ENCODE measurements around the gene SCD.
"Not testable (repeated sequence)": the region's sequence is repeated elsewhere in the genome, so short reads cannot be mapped to it uniquely, and the experiment has no call there.

SCD gene

GRCh38 chr10:100346765-100347567, at the start of gene SCD:
TSS of gene SCD (plus strand) at chr10:100347233. CDS start at chr10:100347505, 272 bp downstream.
- DNase-seq (ENCODE audit: low read depth in 2 of 2) = peak; percentile 76 to 77

GRCh38 chr10:100297242-100297641, 49.8 kb upstream of the SCD start:
- no peak for DNase-seq (ENCODE audit: low read depth in 2 of 2)

GRCh38 chr10:100301123-100301522, 45.9 kb upstream of the SCD start:
- DNase-seq (ENCODE audit: low read depth in 2 of 2) = not testable (repeated sequence)

GRCh38 chr10:100303724-100304319, 43.2 kb upstream of the SCD start:
- DNase-seq (ENCODE audit: low read depth in 2 of 2) = no peak

GRCh38 chr10:100304414-100304813, 42.6 kb upstream of the SCD start:
- no peak for DNase-seq (ENCODE audit: low read depth in 2 of 2)

- DNase-seq (ENCODE audit: low read depth in 2 of 2) = no peak
These were observed 40.2 kb upstream of the SCD start for GRCh38 chr10:100306861-100307260.

- DNase-seq (ENCODE audit: low read depth in 2 of 2) = no peak
These were observed 39.3 kb upstream of the SCD start for GRCh38 chr10:100307684-100308083.

GRCh38 chr10:100311298-100311697, 35.7 kb upstream of the SCD start:
- DNase-seq (ENCODE audit: low read depth in 2 of 2) = no peak

- DNase-seq (ENCODE audit: low read depth in 2 of 2) = no peak
These were observed 31.4 kb upstream of the SCD start for GRCh38 chr10:100315615-100316014.

GRCh38 chr10:100318207-100318606, 28.8 kb upstream of the SCD start:
- DNase-seq (ENCODE audit: low read depth in 2 of 2) = no peak

- no peak for DNase-seq (ENCODE audit: low read depth in 2 of 2)
These were observed 27.2 kb upstream of the SCD start for GRCh38 chr10:100319707-100320402.

- no peak for DNase-seq (ENCODE audit: low read depth in 2 of 2)
These were observed 21.9 kb upstream of the SCD start for GRCh38 chr10:100325158-100325557.

- no peak for DNase-seq (ENCODE audit: low read depth in 2 of 2)
These were observed 19.9 kb upstream of the SCD start for GRCh38 chr10:100327007-100327717.

- no peak for DNase-seq (ENCODE audit: low read depth in 2 of 2)
These were observed 19.4 kb upstream of the SCD start for GRCh38 chr10:100327718-100328009.

GRCh38 chr10:100328198-100328597, 18.8 kb upstream of the SCD start:
- no peak for DNase-seq (ENCODE audit: low read depth in 2 of 2)

- no peak for DNase-seq (ENCODE audit: low read depth in 2 of 2)
These were observed 17.0 kb upstream of the SCD start, which contains the start of gene PKD2L1 for GRCh38 chr10:100330079-100330478. TSS of gene PKD2L1 (minus strand) at chr10:100330228. CDS start at chr10:100330103, 125 bp downstream.

- no peak for DNase-seq (ENCODE audit: low read depth in 2 of 2)
These were observed 13.9 kb upstream of the SCD start for GRCh38 chr10:100333106-100333505.

- peak; percentile 17 to 18 for DNase-seq (ENCODE audit: low read depth in 2 of 2)
These were observed 13.2 kb upstream of the SCD start for GRCh38 chr10:100333661-100334440.

- no peak for DNase-seq (ENCODE audit: low read depth in 2 of 2)
These were observed 12.3 kb upstream of the SCD start for GRCh38 chr10:100334762-100335161.

GRCh38 chr10:100338434-100339036, 8.5 kb upstream of the SCD start:
- DNase-seq (ENCODE audit: low read depth in 2 of 2) = peak in 1 of 2 experiments; percentile 15

GRCh38 chr10:100339236-100339635, 7.8 kb upstream of the SCD start:
- no peak for DNase-seq (ENCODE audit: low read depth in 2 of 2)
